Testis (tissue), 2 donors: ENCODE data around the gene PTPRA.

Experiments
- CTCF ChIP-seq, 3 experiments: fragments of 450-650 bp in 2 of 3; fragments of 200-600 bp in 1 of 3; sonication (generic) in 1 of 3; IDR thresholded peaks; one replicate each; pipeline ENCODE4 v1.5.1; 2016 to 2019; ENCODE audit warnings: antibody characterized with exemption in 3 of 3, mild to moderate bottlenecking in 2 of 3, moderate library complexity in 1 of 3
- POLR2A ChIP-seq: fragments of 450-650 bp; IDR thresholded peaks from one replicate; pipeline ENCODE4 v1.6.1; 2017; ENCODE audit warnings: antibody characterized with exemption, mild to moderate bottlenecking, moderate library complexity

GRCh38 chr20:2838847-2839671, 34.2 kb upstream of the PTPRA start:
- no peak for TF ChIP-seq POLR2A
- TF ChIP-seq CTCF (IDR thresholded peaks at IDR 0.05) = no peak
